Lung microvascular endothelial cell (primary cell): ENCODE measurements around the gene LY6G5C. TPM values are rescaled to one million over a fixed set of nuclear protein-coding genes. Genes with fewer than 3 reads are reported as not detected.
A peak's percentile ranks its signal among the peaks of the same experiment; 100 is the strongest.

ENCODE experiments used
- DNase-seq, 2 donors: peaks; one replicate each; pipeline versions ENCODE4 v3.0.0 to v3.0.0-alpha.2; 2010; ENCODE audit warnings: low read depth in 2 of 2
- total RNA-seq: library from RNA; depleted of rRNA; stranded (reverse); fragments of >200 nt; gene quantifications from 2 replicates; pipeline ENCODE4 v1.2.1, GENCODE V29; 2014

Gene LY6G5C
- total RNA-seq = 1.4 and 1.7 TPM in 2 replicates

- DNase-seq = peak; percentile 90
Observed at GRCh38 chr6:31680226-31681134, at the start of gene LY6G5C. TSS of gene LY6G5C (minus strand) at chr6:31681067. CDS start at chr6:31680373, 694 bp downstream.

GRCh38 chr6:31729979-31730630, 49.2 kb upstream of the LY6G5C start:
- peak; percentile 91 to 97 for DNase-seq

GRCh38 chr6:31729515-31729978, 48.7 kb upstream of the LY6G5C start:
- peak; percentile 90 to 93 for DNase-seq

GRCh38 chr6:31728767-31729514, 48.1 kb upstream of the LY6G5C start, which contains the start of gene DDAH2:
TSS of gene DDAH2 (minus strand) at chr6:31729299. CDS start at chr6:31729161, 138 bp downstream.
- no peak for DNase-seq

GRCh38 chr6:31727717-31728671, 47.1 kb upstream of the LY6G5C start:
- DNase-seq = no peak

GRCh38 chr6:31727034-31727716, 46.3 kb upstream of the LY6G5C start:
- DNase-seq = peak; percentile 28 to 36

- peak; percentile 48 to 74 for DNase-seq
Observed at GRCh38 chr6:31725502-31726350, 44.9 kb upstream of the LY6G5C start.

GRCh38 chr6:31723980-31724691, 43.3 kb upstream of the LY6G5C start:
- DNase-seq = no peak

- no peak for DNase-seq
Observed at GRCh38 chr6:31723245-31723979, 42.5 kb upstream of the LY6G5C start, which contains the start of gene MPIG6B. TSS of gene MPIG6B (plus strand) at chr6:31723373. CDS start at chr6:31723384, 11 bp downstream.

- no peak for DNase-seq
Observed at GRCh38 chr6:31722173-31722572, 41.3 kb upstream of the LY6G5C start.

- DNase-seq = no peak
Observed at GRCh38 chr6:31721351-31722020, 40.6 kb upstream of the LY6G5C start, which contains the start of gene LY6G6C. TSS of gene LY6G6C (minus strand) at chr6:31721746. CDS start at chr6:31721679, 67 bp downstream.

GRCh38 chr6:31720196-31720770, 39.4 kb upstream of the LY6G5C start:
- DNase-seq = no peak

- DNase-seq = no peak
Observed at GRCh38 chr6:31719001-31719400, 38.1 kb upstream of the LY6G5C start.

GRCh38 chr6:31718265-31718664, 37.4 kb upstream of the LY6G5C start:
- no peak for DNase-seq

GRCh38 chr6:31717499-31718222, 36.8 kb upstream of the LY6G5C start:
- DNase-seq = no peak
